GM12892 (cell line): ENCODE measurements around the gene PDIA6.
"Not testable (repeated sequence)": the region's sequence is repeated elsewhere in the genome, so short reads cannot be mapped to it uniquely, and the experiment has no call there.

Experiments used
- DNase-seq: peaks from one replicate; pipeline ENCODE4 v3.0.0; 2011; ENCODE audit not compliant: insufficient read length
- FAIRE-seq: peaks from 2 replicates; lab custom pipeline; 2011; peaks lifted over from hg19 to GRCh38; lab: Jason Lieb, UNC
- POLR2A ChIP-seq: IDR thresholded peaks from 2 replicates; pipeline ENCODE4 v1.6.1; 2011; ENCODE audit warnings: low read depth, low read length, control low read depth
- POLR2AphosphoS5 ChIP-seq: IDR thresholded peaks from 2 replicates; pipeline ENCODE4 v1.6.1; 2011; ENCODE audit warnings: low read depth, low read length, control low read depth
- TAF1 ChIP-seq: IDR thresholded peaks from 2 replicates; pipeline ENCODE4 v1.6.1; 2011; ENCODE audit warnings: low read depth, mild to moderate bottlenecking, control low read depth, low read length, borderline replicate concordance

PDIA6 gene

DNA sequence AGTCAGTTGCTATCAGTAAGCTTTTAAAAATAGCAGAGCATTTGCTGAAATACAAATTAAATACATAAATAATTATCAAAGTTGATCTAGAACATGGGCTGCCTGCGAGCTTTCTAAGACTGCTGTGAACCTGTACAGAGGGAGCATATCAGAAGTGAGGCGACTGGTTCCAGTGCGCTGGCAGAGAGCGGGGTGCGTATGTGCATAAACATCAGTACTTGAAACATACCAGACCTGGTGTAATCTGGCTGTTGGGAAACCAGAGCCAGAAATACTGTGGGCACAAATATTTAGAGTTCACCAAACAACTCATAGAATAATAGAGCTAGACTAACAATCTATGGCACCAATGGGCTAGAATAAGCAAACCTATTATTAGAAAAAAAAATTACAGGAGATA is 27.3 kb downstream of the PDIA6 start:
- TF ChIP-seq POLR2A (no peak), POLR2AphosphoS5 (no peak), TAF1 (no peak)
- no peak for FAIRE-seq
- DNase-seq: no peak

- FAIRE-seq (no peak), DNase-seq (no peak)
- no peak for TF ChIP-seq TAF1
- no peak for TF ChIP-seq POLR2AphosphoS5
- no peak for TF ChIP-seq POLR2A
Observed at GRCh38 chr2:10784719-10785118, 27.9 kb downstream of the PDIA6 start.

DNA sequence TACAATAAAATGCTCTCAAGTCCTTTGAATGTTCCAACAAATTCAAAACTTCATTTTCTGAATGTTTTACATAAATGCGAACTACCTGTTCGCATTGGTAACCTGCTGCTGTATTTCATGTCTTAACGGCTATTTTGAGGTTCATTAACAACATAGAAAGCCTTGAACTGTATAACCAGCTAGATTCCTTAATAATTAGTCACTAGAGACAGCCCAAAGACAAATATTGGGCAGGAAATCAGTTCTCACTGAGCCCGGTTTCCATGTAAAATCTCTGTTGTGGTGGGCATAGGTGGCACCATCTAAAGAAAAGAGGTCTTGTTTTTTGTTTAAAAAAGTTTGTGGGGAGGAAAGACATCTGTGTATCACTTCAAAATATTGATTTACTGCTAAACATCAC is 29.2 kb downstream of the PDIA6 start:
- TF ChIP-seq POLR2A: no peak
- no peak for DNase-seq
- FAIRE-seq: no peak

- FAIRE-seq (no peak), DNase-seq (no peak)
- TF ChIP-seq POLR2A (no peak), TAF1 (no peak), POLR2AphosphoS5 (no peak)
Observed at GRCh38 chr2:10781746-10782145, 30.8 kb downstream of the PDIA6 start.

DNA sequence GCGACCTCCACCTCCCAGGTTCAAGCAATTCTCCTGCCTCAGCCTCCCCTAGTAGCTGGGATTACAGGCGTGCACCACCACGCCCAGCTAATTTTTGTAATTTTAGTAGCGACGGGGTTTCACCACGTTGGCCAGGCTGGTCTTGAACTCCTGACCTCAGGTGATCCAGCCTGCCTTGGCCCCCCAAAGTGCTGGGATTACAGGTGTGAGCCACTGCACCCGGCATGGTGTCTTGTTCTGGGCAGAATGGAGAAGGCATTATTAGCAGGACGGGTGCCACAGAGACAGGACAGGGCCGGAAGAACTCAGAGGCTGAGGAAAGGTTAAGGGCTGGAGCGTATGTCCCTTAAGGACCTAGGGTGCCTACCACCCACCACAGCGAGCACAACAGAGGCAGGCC is 31.8 kb downstream of the PDIA6 start:
- not testable (repeated sequence) for FAIRE-seq, DNase-seq

DNA sequence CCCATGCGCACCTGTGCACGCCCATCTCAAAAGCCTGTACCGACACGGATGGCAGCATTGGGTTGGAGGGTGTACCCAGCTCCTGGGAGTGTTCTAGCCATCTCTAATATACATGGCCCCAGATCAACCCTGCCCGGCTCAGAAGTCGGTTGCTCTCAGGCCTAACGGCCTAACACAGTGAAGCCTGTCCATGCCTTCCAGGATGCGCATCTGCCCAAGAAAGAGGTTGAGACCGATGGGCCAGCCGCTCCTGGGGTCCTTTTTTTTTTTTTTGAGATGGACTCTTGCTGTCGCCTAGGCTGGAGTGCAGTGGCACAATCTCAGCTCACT is 32.1 kb downstream of the PDIA6 start:
- FAIRE-seq (no peak), DNase-seq (no peak)
- TF ChIP-seq TAF1 (no peak), POLR2AphosphoS5 (no peak), POLR2A (no peak)

GRCh38 chr2:10779776-10780490 is 32.7 kb downstream of the PDIA6 start:
- FAIRE-seq (no peak), DNase-seq (no peak)
- TF ChIP-seq POLR2AphosphoS5 (no peak), TAF1 (no peak), POLR2A (no peak)

- TF ChIP-seq POLR2AphosphoS5 (no peak; the same call in 1 of the 2 replicates), TAF1 (no peak), POLR2A (no peak)
- DNase-seq: no peak
- no peak for FAIRE-seq
Observed at GRCh38 chr2:10778724-10779115, 33.9 kb downstream of the PDIA6 start.

DNA sequence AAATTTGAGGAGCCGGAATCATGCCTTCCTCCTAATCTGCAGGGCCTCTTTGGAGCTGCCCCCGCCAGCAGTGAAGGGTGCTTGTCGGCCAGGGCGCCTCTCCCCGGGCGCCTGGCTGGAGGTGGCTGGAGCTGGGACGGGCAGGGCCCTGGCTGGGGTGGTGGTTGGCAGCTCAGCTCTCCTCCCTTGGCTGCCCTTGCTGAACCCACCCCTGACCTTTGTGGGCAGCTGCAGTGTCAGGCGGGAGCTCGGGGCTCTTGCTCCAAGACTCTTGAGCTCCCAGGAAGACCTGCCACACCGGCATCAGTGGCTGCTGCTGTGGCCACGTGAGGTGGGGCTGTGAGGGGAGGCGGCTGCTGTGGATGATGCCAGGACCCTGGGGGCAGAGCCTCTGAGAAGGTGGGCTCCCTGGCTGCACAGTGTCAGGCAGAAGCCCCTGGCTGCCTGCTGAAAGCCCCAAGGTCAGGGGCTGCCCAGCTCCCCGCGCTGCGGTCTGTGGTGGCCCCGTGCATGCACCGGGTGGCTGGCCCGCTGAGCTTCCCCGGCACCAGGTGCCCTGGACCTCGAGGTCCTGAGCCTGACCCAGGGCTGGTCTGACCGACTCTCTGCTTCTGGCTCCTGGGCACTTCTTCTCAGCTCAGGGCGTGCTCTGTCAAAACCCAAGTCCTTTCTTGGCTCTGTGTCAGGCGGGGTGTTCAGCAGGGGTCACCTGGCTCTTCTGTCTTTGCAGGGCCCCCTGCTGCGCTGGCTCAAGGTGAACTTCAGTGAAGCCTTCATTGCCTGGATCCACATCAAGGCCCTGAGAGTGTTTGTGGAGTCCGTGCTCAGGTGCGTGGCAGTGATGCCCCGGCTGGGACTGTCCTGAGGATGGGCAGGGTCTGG is 34.5 kb downstream of the PDIA6 start:
- FAIRE-seq (no peak), DNase-seq (no peak)
- no peak; the same call in 1 of the 2 replicates for TF ChIP-seq POLR2A
- no peak for TF ChIP-seq POLR2AphosphoS5
- no peak for TF ChIP-seq TAF1

GRCh38 chr2:10777111-10777841 is 35.3 kb downstream of the PDIA6 start:
- no peak for FAIRE-seq

GRCh38 chr2:10776231-10776977 is 36.2 kb downstream of the PDIA6 start:
- DNase-seq: no peak
- no peak for FAIRE-seq
- no peak for TF ChIP-seq POLR2A
- TF ChIP-seq POLR2AphosphoS5: no peak
- TF ChIP-seq TAF1: no peak

More at GRCh38 chr2:10777111-10777841, 35.3 kb downstream of the PDIA6 start:
- TF ChIP-seq TAF1: no peak
- TF ChIP-seq POLR2A: no peak
- no peak for TF ChIP-seq POLR2AphosphoS5
- DNase-seq: no peak
